Loucy (cell line): ENCODE data around the gene KHK.

ENCODE experiments used
- H2AFZ ChIP-seq: fragments of 200-600 bp; sonication (generic); 2 replicates; pipeline ENCODE4 v1.6.0; 2016; ENCODE audit warnings: antibody characterized with exemption, mild to moderate bottlenecking, low read length, moderate library complexity
- H3F3A ChIP-seq: fragments of 200-600 bp; 2 replicates; pipeline ENCODE4 v1.6.0; 2016; ENCODE audit warnings: antibody characterized with exemption, low read depth, mild to moderate bottlenecking
- H3K27me3 ChIP-seq: fragments of 200-600 bp; sonication (generic); 2 replicates; pipeline ENCODE4 v1.6.1; 2014; ENCODE audit warnings: low read length, mild to moderate bottlenecking; ENCODE audit not compliant: insufficient read depth, poor library complexity, severe bottlenecking
- H3K36me3 ChIP-seq: fragments of 200-600 bp; sonication (generic); 2 replicates; pipeline ENCODE4 v1.6.1; 2016; ENCODE audit warnings: low read length; ENCODE audit not compliant: insufficient read depth
- H3K4me1 ChIP-seq: fragments of 200-600 bp; sonication (generic); 2 replicates; pipeline ENCODE4 v1.5.1; 2014; ENCODE audit warnings: low read length, mild to moderate bottlenecking; ENCODE audit not compliant: insufficient read depth, poor library complexity, severe bottlenecking
- H3K4me2 ChIP-seq: fragments of 200-600 bp; sonication (generic); 2 replicates; pipeline ENCODE4 v1.6.0; 2014; ENCODE audit warnings: antibody characterized with exemption, low read length, low read depth, mild to moderate bottlenecking; ENCODE audit not compliant: poor library complexity, severe bottlenecking
- H3K4me3 ChIP-seq: fragments of 200-600 bp; sonication (generic); 2 replicates; pipeline ENCODE4 v1.5.1; 2014; ENCODE audit warnings: low read length, mild to moderate bottlenecking, mixed read lengths; ENCODE audit not compliant: poor library complexity, severe bottlenecking
- H3K79me2 ChIP-seq: fragments of 200-600 bp; sonication (generic); 2 replicates; pipeline ENCODE4 v1.6.1; 2014; ENCODE audit warnings: low read length; ENCODE audit not compliant: insufficient read depth
- H3K9ac ChIP-seq: fragments of 200-600 bp; sonication (generic); 2 replicates; pipeline ENCODE4 v1.6.0; 2014; ENCODE audit warnings: mild to moderate bottlenecking, low read depth, low read length, moderate library complexity; ENCODE audit not compliant: poor library complexity, severe bottlenecking
- H3K9me2 ChIP-seq: fragments of 200-600 bp; sonication (generic); replicated peaks from 2 replicates; pipeline ENCODE4 v1.6.1; 2016; ENCODE audit warnings: low read depth, low read length, mixed read lengths
- H3K9me3 ChIP-seq: fragments of 200-600 bp; sonication (generic); 2 replicates; pipeline ENCODE4 v1.6.1; 2014; ENCODE audit warnings: mild to moderate bottlenecking, antibody characterized with exemption, low read length, low read depth; ENCODE audit not compliant: insufficient read depth
- H4K20me1 ChIP-seq: fragments of 200-600 bp; sonication (generic); 2 replicates; pipeline ENCODE4 v1.6.0; 2014; ENCODE audit warnings: antibody characterized with exemption, low read length, mild to moderate bottlenecking; ENCODE audit not compliant: insufficient read depth, poor library complexity, severe bottlenecking
- EZH2phosphoT487 ChIP-seq: fragments of 200-600 bp; IDR thresholded peaks from 2 replicates; pipeline ENCODE4 v1.6.1; 2018; ENCODE audit warnings: antibody characterized with exemption, mild to moderate bottlenecking, moderate library complexity, borderline replicate concordance
- TF ChIP-seq, protein P1 (sequence below): fragments of 200-600 bp; sonication (generic); conservative IDR thresholded peaks from 2 replicates; pipeline ENCODE4 v1.5.1; 2014; ENCODE audit warnings: mild to moderate bottlenecking, antibody characterized with exemption, low read length

The KHK gene

DNA sequence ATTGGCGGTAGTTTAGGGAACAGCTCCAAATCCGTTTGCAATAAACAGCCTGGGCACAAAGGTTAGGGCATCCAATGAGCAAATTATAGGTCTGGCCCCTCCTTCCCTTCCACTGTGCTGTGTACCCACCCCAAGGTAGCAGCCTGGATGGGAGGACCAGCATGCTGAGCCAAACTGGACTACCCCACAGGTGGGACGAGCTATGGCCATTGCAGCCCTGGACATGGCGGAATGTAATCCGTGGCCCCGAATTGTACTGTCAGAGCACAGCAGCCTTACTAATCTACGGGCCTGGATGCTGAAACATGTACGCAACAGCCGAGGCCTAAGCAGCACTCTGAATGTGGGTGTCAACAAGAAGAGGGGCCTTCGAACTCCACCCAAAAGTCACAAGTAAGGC, 28.4 kb upstream of the KHK start:
- Histone ChIP-seq H3K27me3 (no peaks in the 10 kb centered on the region), H3K4me1 (peaks cover 4% of the 10 kb centered on the region), H3K9me2 (no peaks in the 10 kb centered on the region), H3K79me2 (peaks cover 6% of the 10 kb centered on the region; the same call in 1 of the 2 replicates), H3K9ac (no peak overlapping the region), H3K9me3 (no peaks in the 10 kb centered on the region), H3K4me2 (no peak overlapping the region), H3K36me3 (peaks cover 47% of the 10 kb centered on the region; the same call in 1 of the 2 replicates), H4K20me1 (no peaks in the 10 kb centered on the region), H3F3A (no peaks in the 10 kb centered on the region), H2AFZ (no peak overlapping the region), H3K4me3 (no peak overlapping the region)
- TF ChIP-seq, protein P1, sequence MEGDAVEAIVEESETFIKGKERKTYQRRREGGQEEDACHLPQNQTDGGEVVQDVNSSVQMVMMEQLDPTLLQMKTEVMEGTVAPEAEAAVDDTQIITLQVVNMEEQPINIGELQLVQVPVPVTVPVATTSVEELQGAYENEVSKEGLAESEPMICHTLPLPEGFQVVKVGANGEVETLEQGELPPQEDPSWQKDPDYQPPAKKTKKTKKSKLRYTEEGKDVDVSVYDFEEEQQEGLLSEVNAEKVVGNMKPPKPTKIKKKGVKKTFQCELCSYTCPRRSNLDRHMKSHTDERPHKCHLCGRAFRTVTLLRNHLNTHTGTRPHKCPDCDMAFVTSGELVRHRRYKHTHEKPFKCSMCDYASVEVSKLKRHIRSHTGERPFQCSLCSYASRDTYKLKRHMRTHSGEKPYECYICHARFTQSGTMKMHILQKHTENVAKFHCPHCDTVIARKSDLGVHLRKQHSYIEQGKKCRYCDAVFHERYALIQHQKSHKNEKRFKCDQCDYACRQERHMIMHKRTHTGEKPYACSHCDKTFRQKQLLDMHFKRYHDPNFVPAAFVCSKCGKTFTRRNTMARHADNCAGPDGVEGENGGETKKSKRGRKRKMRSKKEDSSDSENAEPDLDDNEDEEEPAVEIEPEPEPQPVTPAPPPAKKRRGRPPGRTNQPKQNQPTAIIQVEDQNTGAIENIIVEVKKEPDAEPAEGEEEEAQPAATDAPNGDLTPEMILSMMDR: no peak
- TF ChIP-seq EZH2phosphoT487: no peak

DNA sequence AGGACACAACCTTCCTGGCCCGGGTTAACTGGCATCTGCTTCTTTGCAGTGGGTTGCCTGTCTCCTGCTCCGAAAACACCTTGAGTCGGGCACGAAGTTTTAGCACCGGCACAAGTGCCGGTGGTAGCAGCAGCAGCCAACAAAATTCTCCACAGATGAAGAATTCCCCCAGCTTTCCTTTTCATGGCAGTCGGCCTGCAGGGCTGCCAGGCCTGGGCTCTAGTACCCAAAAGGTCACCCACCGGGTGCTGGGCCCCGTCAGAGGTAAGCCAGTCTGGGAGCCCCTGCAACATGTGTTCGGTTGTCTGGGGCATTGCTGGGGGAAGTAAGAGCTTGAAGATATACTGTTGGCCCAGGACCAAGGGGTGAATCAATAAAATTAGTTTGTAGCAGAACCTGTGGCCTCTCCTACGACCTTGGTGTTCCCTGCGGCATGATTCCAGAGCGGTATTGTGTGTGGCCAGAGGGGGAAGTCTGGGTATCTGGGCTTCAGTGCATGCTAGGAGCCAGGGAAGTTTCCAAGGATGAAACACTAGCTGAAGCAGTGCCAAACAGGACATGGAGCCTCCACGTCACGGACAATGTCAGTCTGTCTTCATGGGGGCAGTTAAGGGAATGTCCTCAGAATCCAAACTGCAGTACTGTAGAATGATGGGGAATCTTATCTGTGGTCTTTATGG, 27.3 kb upstream of the KHK start:
- no peaks in the 10 kb centered on the region for H4K20me1 ChIP-seq
- no peaks in the 10 kb centered on the region for H3K4me1 ChIP-seq
- H3K9ac ChIP-seq: no peak overlapping the region
- H3K9me3 ChIP-seq: no peaks in the 10 kb centered on the region
- peaks cover 3% of the 10 kb centered on the region; the same call in 1 of the 2 replicates for H3K79me2 ChIP-seq
- H3K4me3 ChIP-seq: no peak overlapping the region
- H3K9me2 ChIP-seq: no peaks in the 10 kb centered on the region
- TF ChIP-seq, protein P1: no peak
- TF ChIP-seq EZH2phosphoT487: no peak
- H2AFZ ChIP-seq: no peak overlapping the region
- no peaks in the 10 kb centered on the region for H3K27me3 ChIP-seq
- peaks cover 39% of the 10 kb centered on the region; the same call in 1 of the 2 replicates for H3K36me3 ChIP-seq
- no peak overlapping the region for H3K4me2 ChIP-seq
- no peaks in the 10 kb centered on the region for H3F3A ChIP-seq

DNA sequence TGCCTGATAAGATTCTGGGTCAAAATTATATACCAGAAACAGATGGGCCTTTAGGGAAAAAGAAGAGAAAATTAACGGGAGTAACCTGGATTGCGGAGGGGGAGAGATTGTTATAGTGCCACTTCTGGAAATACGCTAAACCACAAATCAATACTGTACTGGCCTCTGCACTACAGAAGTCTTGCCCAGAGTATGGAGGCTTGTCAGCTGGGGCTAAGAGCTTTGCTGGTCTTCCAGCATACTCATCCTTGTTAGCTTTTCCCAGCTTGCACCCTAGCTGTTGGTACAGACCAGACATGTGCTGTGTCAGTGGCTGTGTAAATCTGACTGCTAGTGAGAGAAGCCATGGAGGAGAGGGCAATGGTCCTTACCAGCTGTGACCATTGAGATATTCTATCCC, 26.2 kb upstream of the KHK start:
- Histone ChIP-seq H3K4me1 (no peaks in the 10 kb centered on the region), H3F3A (no peaks in the 10 kb centered on the region), H3K4me2 (no peak overlapping the region), H3K79me2 (peaks cover 3% of the 10 kb centered on the region; the same call in 1 of the 2 replicates), H3K9ac (no peak overlapping the region), H3K36me3 (peaks cover 30% of the 10 kb centered on the region; the same call in 1 of the 2 replicates), H4K20me1 (no peaks in the 10 kb centered on the region), H2AFZ (no peak overlapping the region), H3K4me3 (no peak overlapping the region), H3K9me3 (no peaks in the 10 kb centered on the region), H3K27me3 (no peaks in the 10 kb centered on the region), H3K9me2 (no peaks in the 10 kb centered on the region)
- TF ChIP-seq, protein P1: no peak
- TF ChIP-seq EZH2phosphoT487: no peak
